Measurements from ENCODE around the gene STK32A.

Gene STK32A

GRCh38 chr5:147430628-147431027 is 195.8 kb downstream of the STK32A start:
- DNase-seq = no peak

- DNase-seq = no peak
Measured at GRCh38 chr5:147431586-147431985, 196.8 kb downstream of the STK32A start.

GRCh38 chr5:147432323-147432722 is 197.5 kb downstream of the STK32A start:
- no peak for DNase-seq

- no peak for DNase-seq
Measured at GRCh38 chr5:147434049-147434448, 199.2 kb downstream of the STK32A start.

GRCh38 chr5:147436596-147436995 is 201.8 kb downstream of the STK32A start:
- DNase-seq = no peak

GRCh38 chr5:147437161-147437596 is 202.4 kb downstream of the STK32A start:
- peak; percentile 49 for DNase-seq
